RKO (cell line): ENCODE results near the gene CEP112.

Experiments
- DNase-seq: peaks from one replicate; pipeline ENCODE4 v3.0.0-alpha.2; 2016; ENCODE audit warnings: low spot score

Gene CEP112

GRCh38 chr17:65930140-65930730 is 261.7 kb downstream of the CEP112 start:
- no peak for DNase-seq

GRCh38 chr17:65926599-65926998 is 265.3 kb downstream of the CEP112 start:
- DNase-seq, result no peak

- DNase-seq, result no peak
These were observed 266.2 kb downstream of the CEP112 start for GRCh38 chr17:65925606-65926307.

DNA sequence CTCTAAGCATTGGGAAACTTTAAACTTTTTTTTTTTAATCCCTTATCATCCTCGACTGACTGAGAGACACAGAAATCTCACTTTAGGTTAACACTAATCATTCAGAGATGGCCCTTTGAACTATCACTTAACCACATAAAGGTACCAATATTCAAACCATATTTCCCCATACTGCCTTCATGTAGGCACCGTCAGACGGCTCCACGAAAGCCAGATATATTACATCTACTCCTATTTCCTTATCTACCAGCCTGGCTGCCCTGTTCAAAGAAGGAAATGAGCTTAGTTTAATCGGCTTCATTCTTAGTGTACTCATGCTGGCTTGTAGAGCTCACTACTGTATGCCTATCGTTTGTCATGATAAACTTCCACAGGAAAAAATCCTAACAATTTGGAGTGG is 270.9 kb downstream of the CEP112 start:
- DNase-seq, result no peak

GRCh38 chr17:65918916-65919315 is 273.0 kb downstream of the CEP112 start:
- DNase-seq, result no peak

GRCh38 chr17:65918500-65918899 is 273.4 kb downstream of the CEP112 start:
- DNase-seq, result no peak

DNA sequence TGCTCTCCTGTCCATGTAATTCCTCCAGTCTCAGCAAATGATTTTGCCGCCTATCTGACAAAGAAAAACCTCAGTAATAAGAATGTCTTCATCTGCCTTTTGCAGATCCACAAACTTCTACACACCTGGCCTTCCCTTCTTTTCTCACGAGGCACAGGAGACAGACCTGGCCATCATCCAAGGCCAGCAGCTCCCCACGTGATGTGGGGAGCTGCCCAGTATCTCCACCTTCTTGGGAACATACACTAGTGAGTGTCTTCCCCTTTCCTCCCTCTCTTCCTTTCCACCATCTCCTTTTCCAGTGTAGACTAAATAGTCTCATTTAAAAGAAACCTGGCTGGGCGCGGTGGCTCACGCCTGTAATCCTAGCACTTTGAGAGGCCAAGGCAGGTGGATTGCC is 274.4 kb downstream of the CEP112 start:
- no peak for DNase-seq

DNA sequence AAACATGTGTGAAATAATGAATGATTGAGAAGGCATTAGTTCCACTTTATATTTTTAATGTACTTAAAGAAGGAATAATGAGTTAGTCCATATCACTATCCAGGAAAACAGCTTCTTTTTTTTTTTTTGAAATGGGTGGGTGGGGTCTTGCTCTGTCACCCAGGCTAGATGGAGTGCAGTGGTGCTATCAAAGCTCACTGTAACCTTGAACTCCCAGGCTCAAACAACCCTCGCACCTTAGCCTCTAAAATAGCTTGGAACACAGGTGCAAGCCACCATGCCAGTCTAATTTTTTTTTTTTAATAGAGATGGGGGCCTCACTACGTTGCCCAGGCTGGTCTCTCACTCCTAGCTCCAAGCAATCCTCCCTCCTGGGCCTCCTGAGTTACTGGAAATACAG is 275.5 kb downstream of the CEP112 start:
- DNase-seq, result no peak

DNA sequence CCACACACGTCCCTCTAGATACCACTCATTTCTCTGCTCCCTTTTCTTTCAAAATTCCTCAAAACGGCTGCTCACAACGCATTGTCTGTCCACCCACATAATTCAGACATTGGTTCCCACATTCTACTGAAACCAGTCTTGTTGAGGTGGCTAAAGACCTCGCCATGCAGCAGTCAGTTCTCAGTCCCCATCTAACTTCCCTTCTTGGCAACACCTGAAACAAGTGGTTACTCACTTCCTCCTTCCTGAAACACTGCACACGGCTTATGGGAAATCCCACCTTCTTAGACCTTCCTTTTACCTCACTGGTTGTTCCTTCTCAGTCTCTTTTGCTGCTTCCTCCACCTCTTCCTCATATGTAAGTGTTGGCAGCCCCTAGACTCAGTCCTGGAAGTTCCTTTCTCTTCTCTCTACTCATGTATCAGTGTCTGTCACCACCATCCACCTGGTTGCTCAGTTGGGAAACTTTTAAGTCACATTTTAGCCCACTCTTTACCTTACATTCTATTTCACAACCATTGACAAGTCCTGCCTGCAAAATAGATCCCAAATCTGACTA is 277.1 kb downstream of the CEP112 start:
- no peak for DNase-seq

DNA sequence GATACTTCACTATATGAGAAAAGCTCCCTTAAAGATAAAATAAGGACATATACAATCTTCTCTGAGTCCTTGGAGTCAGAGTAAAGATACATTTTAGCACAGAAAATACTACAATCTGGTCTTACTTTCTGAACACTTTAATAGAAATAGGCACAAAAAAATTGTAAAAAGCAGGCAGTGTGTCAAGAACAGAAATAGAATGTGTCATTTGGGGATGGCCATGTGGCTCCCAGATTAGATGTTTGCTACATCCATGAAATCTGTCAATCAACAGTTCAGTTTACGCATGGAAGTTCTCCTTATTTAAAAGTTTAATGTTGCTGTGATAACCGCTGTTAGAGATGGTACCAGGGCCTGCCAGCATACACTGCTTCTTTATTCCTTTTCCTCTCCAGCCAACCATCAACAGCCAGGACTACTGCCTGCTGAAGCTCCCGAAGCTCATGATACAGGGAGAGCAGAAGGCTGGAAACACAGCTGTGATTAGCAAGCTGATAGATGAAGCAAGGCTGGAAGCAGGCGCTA is 278.5 kb downstream of the CEP112 start:
- no peak for DNase-seq

- no peak for DNase-seq
These were observed 281.1 kb downstream of the CEP112 start for GRCh38 chr17:65910836-65911235.

DNA sequence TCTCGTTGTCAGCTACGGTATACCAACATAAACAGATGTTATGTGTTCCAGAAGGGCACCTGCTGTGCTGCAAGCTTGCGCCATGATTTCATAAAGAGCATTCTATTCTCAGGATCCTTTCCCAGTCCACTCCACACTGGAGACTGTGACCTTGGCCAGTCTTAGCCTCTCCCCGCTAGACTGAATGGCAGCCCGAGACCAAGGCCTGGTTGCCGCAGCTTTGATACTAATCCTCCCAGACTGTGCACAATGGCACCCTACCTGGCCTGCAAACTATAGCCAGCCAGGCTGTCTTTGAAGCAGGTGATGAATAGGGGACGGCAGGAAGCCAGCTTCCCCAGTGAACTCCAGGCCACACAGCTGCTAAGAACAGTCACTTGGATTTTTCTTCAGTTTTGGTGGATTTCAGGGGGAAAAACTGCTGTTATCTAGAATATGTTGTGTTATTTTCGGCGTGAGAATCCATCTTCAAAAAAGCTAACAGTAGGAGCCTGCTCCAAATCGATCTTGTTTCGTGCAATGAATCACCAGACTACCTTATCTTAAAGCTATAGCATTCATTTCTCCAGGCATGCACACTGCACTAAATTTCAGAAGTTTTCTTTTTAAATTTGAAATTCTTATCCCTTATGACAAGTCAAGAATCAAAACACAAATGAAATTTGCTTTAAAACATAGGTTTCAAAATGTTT is 289.0 kb downstream of the CEP112 start:
- DNase-seq, result no peak

DNA sequence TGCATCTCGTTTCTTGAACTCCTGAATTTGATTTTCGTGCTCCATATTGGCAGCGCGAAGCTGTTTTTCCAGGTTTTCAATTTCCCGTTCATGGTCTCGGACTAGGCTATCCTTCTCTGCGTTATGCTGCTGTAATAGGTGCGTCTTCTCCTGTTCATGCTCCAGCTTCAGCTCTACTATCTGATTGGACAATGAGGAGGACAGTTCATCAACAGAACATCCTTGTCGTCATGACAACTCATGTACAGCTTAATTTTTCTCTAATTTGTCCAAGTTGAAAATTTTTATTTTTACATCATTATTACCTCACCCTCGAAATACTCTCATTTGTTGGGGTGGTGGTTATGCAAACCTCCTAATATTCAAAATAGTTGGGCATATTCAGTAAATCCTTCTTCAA is 289.8 kb downstream of the CEP112 start:
- no peak for DNase-seq

DNA sequence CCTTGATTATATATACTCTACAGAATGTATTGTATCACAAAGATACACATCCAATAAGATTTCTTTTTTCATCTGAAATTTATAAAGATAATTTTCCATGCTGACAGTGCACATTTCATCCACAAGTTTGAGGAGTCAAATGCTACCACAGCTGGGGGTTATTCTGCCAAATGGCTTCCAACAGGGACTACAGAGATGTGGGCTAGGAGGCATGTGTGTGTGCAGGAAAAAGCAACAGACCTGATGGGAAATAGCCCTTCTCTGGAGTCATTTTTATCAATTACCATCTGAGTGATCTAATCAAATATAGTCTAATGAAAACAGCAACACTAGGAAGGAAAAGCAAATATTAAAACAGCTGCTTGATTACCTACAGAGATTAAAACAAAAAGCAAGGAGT is 290.5 kb downstream of the CEP112 start:
- DNase-seq, result no peak

- no peak for DNase-seq
These were observed 291.7 kb downstream of the CEP112 start for GRCh38 chr17:65900216-65900615.

DNA sequence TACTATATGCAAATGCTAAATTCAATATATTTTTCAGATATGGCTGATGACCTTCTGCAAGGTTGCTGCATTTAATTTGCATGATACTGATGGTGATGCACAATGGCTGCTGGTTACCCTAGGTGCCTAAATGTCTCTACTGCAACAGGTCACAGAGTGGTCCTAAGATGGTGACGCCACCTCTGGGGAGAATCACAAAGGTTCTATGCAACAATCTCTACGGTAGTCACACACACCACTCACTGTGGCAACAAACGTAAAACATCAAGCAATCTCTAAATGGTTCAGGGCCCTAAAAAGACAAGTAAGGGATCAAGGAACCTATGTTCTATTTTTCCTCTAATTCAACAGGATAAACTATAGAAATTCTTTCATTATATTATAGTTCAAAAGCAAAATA is 293.3 kb downstream of the CEP112 start:
- DNase-seq, result no peak

DNA sequence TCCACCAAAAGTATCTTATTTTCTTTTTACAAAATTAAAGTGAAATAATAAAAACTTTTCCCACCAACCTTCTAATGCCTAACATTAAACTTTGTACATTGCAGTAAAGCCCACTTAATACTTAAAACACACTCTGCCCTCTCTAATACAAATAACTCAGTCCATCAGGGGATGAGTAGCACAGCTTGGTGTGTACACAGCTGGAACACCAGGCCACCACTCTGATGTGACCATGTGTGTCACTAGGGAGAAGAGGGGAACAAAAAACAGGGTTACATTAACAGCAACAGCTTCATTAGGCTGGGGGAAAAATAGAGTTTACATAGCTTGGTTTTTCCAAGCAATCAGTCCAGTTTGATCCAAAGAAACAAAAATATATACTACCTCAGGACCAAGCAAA is 295.0 kb downstream of the CEP112 start:
- no peak for DNase-seq

- no peak for DNase-seq
These were observed 296.0 kb downstream of the CEP112 start for GRCh38 chr17:65895969-65896368.

DNA sequence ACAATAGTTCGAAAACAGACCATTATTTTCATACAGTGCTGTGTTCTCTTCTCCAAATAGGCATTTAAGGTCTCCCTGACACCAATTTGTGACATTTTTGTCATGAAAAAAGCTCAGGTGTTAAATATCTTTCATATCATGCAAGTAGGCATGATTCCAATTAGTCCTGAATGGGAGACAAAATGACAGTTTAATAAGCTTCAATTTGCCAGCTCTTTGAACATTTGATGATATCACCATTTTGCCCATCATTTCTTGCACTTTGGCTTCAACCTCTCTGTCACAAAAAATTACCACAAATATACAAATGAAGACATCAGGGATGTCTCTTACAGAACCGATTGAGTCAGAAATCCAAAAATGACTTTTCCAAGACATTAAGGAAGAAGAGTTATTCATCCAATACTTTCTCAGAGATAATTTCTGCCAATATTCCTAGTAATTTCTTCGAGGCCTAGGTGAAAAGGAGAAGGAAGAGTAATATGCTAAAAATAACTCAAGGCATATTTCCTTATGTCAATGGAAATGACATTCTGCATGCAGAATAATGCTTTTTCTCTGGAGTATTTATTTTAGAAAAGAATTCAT is 298.1 kb downstream of the CEP112 start:
- DNase-seq, result no peak

GRCh38 chr17:65892912-65893377 is 299.0 kb downstream of the CEP112 start:
- no peak for DNase-seq

DNA sequence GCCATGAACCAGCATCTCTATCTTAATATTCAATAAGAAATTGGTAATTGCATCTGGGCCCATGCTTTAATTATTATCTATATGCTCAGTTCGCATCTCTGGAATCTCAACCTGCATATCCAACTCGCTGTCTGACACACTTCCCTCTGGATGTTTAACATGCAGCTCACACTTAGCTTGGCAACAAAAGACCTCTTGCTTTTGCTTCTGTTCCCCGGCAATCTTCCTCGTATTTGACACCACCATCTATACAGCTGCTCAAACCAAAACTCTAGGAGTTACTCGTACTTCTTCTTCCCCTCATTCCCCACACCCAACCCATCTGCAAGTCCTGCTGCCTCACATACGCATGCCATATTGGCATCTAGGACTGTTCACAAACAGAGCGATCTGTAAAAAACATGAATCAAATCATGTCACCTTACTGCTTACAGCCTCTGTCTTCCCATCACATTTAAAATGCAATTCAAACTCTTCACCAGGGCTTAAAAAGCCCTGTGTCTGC is 300.6 kb downstream of the CEP112 start:
- DNase-seq, result no peak

DNA sequence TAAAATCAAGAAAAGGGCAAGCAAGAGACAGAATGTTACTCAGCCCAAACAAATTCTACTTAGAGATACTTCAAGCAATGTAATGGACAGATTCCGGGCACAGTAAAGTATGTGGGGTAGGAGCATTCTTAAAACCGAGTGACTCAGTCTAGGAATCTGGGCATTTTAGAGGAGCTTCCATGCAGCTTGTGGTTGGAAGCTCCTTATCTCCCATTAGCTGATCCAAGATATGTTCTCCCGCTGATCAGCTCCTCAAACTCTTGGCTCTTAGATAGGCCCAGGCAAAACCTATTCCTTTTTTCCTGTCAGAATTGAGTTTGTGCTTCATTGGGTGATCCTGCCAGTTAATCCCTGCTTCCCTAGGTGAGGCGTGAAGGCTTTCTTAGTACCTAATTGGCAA is 303.3 kb downstream of the CEP112 start:
- no peak for DNase-seq
